Trophoblast cell (in vitro differentiated cells and primary cell): Measurements from ENCODE around the gene ZHX3.

Experiments
- DNase-seq, 2 donors: peaks; one replicate each; pipeline ENCODE4 v3.0.0-alpha.2; 2016
- H2AFZ ChIP-seq: 2 replicates; pipeline ENCODE4 v1.6.1; 2013; ENCODE audit warnings: low read length, moderate library complexity, mild to moderate bottlenecking; ENCODE audit not compliant: insufficient read depth, poor library complexity
- H2AK5ac ChIP-seq: 2 replicates; pipeline ENCODE4 v1.6.1; 2013; ENCODE audit warnings: mild to moderate bottlenecking, low read length
- H2BK120ac ChIP-seq: 2 replicates; pipeline ENCODE4 v1.6.1; 2013; ENCODE audit warnings: low read length, mild to moderate bottlenecking, moderate library complexity; ENCODE audit not compliant: insufficient read depth, poor library complexity
- H2BK12ac ChIP-seq: 2 replicates; pipeline ENCODE4 v1.6.1; 2013; ENCODE audit warnings: mild to moderate bottlenecking, low read length, moderate library complexity
- H2BK5ac ChIP-seq: 2 replicates; pipeline ENCODE4 v1.6.1; 2013; ENCODE audit warnings: low read length, low read depth, moderate library complexity, mild to moderate bottlenecking; ENCODE audit not compliant: poor library complexity
- H3K14ac ChIP-seq: 2 replicates; pipeline ENCODE4 v1.6.1; 2013; ENCODE audit warnings: mild to moderate bottlenecking, low read length
- H3K18ac ChIP-seq: 2 replicates; pipeline ENCODE4 v1.6.1; 2013; ENCODE audit warnings: mild to moderate bottlenecking, low read length
- H3K23ac ChIP-seq: 2 replicates; pipeline ENCODE4 v1.6.1; 2013; ENCODE audit warnings: low read length
- H3K27ac ChIP-seq: 2 replicates; pipeline ENCODE4 v1.5.1; 2013; ENCODE audit warnings: low read depth, mild to moderate bottlenecking, inconsistent platforms, low read length, moderate library complexity
- H3K27me3 ChIP-seq: 2 replicates; pipeline ENCODE4 v1.6.1; 2013; ENCODE audit warnings: inconsistent platforms, mild to moderate bottlenecking, low read length, moderate library complexity; ENCODE audit not compliant: insufficient read depth
- H3K36me3 ChIP-seq, 2 experiments: 1 replicate in 1 of 2; 2 replicates in 1 of 2; pipeline ENCODE4 v1.6.1; 2013; ENCODE audit warnings: low read length in 2 of 2, mild to moderate bottlenecking in 2 of 2, moderate library complexity in 1 of 2; ENCODE audit not compliant: insufficient read depth in 2 of 2, control insufficient read depth in 1 of 2
- H3K4ac ChIP-seq: 2 replicates; pipeline ENCODE4 v1.6.1; 2013; ENCODE audit warnings: low read depth, mild to moderate bottlenecking, low read length, moderate library complexity
- H3K4me1 ChIP-seq, 2 experiments: 1 replicate in 1 of 2; 2 replicates in 1 of 2; pipeline ENCODE4 v1.6.1; 2013; ENCODE audit warnings: low read length in 2 of 2, mild to moderate bottlenecking in 2 of 2, moderate library complexity in 1 of 2; ENCODE audit not compliant: insufficient read depth in 2 of 2, control insufficient read depth in 1 of 2
- H3K4me2 ChIP-seq: 2 replicates; pipeline ENCODE4 v1.6.1; 2013; ENCODE audit warnings: inconsistent platforms, mild to moderate bottlenecking, low read length, moderate library complexity
- H3K4me3 ChIP-seq: 2 replicates; pipeline ENCODE4 v1.5.1; 2013; ENCODE audit warnings: mild to moderate bottlenecking, low read depth, low read length, inconsistent platforms
- H3K79me1 ChIP-seq: one replicate; pipeline ENCODE4 v1.6.1; 2013; ENCODE audit warnings: low read length
- H3K79me2 ChIP-seq: 2 replicates; pipeline ENCODE4 v1.6.1; 2013; ENCODE audit warnings: low read length, mild to moderate bottlenecking; ENCODE audit not compliant: control insufficient read depth, insufficient read depth, poor library complexity
- H3K9ac ChIP-seq: 2 replicates; pipeline ENCODE4 v1.6.1; 2013; ENCODE audit warnings: mild to moderate bottlenecking, low read length
- H3K9me3 ChIP-seq: 2 replicates; pipeline ENCODE4 v1.6.1; 2013; ENCODE audit warnings: low read depth, mild to moderate bottlenecking, control low read depth, inconsistent platforms, low read length; ENCODE audit not compliant: insufficient read depth
- H4K12ac ChIP-seq: 2 replicates; pipeline ENCODE4 v1.6.1; 2013; ENCODE audit warnings: low read depth, mild to moderate bottlenecking, low read length, moderate library complexity
- H4K8ac ChIP-seq: 2 replicates; pipeline ENCODE4 v1.6.1; 2013; ENCODE audit warnings: low read depth, mild to moderate bottlenecking, low read length, moderate library complexity
- H4K91ac ChIP-seq: one replicate; pipeline ENCODE4 v1.6.1; 2013; ENCODE audit warnings: low read depth, mild to moderate bottlenecking, low read length, moderate library complexity
- WGBS: extraction: QIAGEN DNeasy Blood & Tissue Kit; methylation state at CpG from one replicate; pipeline ENCODE4 v1.1.7; 2013; ENCODE audit warnings: missing lambda C conversion rate; ENCODE audit not compliant: insufficient read length, insufficient coverage; ENCODE audit errors: extremely low coverage; 5-methylcytosine and 5-hydroxymethylcytosine counted together

Gene ZHX3

DNA sequence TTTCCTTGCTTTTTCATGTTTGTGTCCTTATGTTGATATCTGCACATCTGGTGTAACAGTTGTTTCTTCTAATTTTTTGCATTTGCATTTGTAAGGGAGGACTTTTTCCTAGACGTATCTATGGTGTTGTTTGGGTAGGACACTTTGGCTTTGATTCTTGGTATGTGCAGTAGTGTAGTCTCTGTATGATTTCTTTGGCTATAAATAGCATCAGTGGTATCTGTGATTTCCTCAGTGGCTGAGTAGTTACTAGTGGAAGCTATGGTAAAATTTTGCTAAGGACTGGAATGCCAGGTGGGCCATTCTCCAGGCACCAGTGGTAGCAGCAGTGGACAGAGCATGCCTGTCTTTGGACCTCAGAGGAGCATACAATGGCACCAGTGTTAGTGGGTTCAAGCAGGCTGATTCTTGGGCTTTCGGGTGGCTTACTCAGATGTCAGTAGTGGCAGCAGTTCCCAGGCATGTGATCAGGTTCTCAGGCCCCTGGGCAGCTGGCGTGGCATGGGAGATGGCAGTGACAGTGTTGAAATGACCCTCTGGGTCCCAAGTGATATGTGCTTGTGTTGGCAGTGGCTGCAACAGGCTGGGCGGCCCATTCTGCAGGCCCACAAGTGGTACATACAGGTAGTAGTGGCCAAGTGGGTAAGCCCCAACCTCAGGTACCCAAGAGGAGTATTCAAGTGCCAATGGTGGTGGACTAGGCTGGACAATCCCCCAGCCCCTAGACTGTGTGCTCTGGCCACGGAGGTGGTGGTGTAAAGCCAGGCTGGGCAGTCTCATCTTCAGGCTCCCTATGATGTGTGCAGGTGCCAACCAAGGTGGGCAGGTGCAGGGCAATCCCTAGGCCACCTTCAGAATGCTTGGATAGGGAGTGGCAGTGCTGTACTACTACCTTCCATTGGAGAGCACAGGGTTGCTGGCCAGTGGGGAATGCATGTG is 125.7 kb downstream of the ZHX3 start:
- no peak overlapping the region for H3K4ac ChIP-seq
- no peak overlapping the region for H3K4me3 ChIP-seq
- no peak overlapping the region for H2BK5ac ChIP-seq
- H3K4me2 ChIP-seq: no peak overlapping the region
- H3K79me2 ChIP-seq: no peaks in the 10 kb centered on the region
- no peak overlapping the region for H2AK5ac ChIP-seq
- H2BK12ac ChIP-seq: no peak overlapping the region
- H3K9ac ChIP-seq: no peak overlapping the region
- H3K27me3 ChIP-seq: no peaks in the 10 kb centered on the region
- H2BK120ac ChIP-seq: no peak overlapping the region
- no peak overlapping the region for H2AFZ ChIP-seq
- H3K9me3 ChIP-seq: peaks cover 2% of the 10 kb centered on the region
- WGBS: no CpG with 5 or more reads among the region's 5 CpGs
- H3K79me1 ChIP-seq: no peaks in the 10 kb centered on the region
- no peak overlapping the region for H4K8ac ChIP-seq
- H3K14ac ChIP-seq: no peak overlapping the region
- H3K23ac ChIP-seq: no peak overlapping the region
- H3K4me1 ChIP-seq: no peaks in the 10 kb centered on the region
- H4K12ac ChIP-seq: no peak overlapping the region
- no peaks in the 10 kb centered on the region for H3K36me3 ChIP-seq
- DNase-seq: no peak
- H3K18ac ChIP-seq: no peak overlapping the region
- no peak overlapping the region for H3K27ac ChIP-seq
- no peak overlapping the region for H4K91ac ChIP-seq

- H3K79me2 ChIP-seq: no peaks in the 10 kb centered on the region
- H4K12ac ChIP-seq: no peak overlapping the region
- no peak overlapping the region for H3K27ac ChIP-seq
- no peak overlapping the region for H2AK5ac ChIP-seq
- H2BK120ac ChIP-seq: no peak overlapping the region
- H3K79me1 ChIP-seq: no peaks in the 10 kb centered on the region
- no peaks in the 10 kb centered on the region for H3K4me1 ChIP-seq
- H3K9me3 ChIP-seq: peaks cover 4% of the 10 kb centered on the region
- H3K27me3 ChIP-seq: no peaks in the 10 kb centered on the region
- no peak overlapping the region for H3K23ac ChIP-seq
- H3K4me2 ChIP-seq: no peak overlapping the region
- H3K4me3 ChIP-seq: no peak overlapping the region
- H3K4ac ChIP-seq: no peak overlapping the region
- DNase-seq: no peak
- H4K8ac ChIP-seq: no peak overlapping the region
- H2BK5ac ChIP-seq: no peak overlapping the region
- no peak overlapping the region for H3K14ac ChIP-seq
- H3K36me3 ChIP-seq: no peaks in the 10 kb centered on the region
- H3K18ac ChIP-seq: no peak overlapping the region
- H4K91ac ChIP-seq: no peak overlapping the region
- H2AFZ ChIP-seq: no peak overlapping the region
- H3K9ac ChIP-seq: no peak overlapping the region
- H2BK12ac ChIP-seq: no peak overlapping the region
Measured at GRCh38 chr20:41187668-41188067, 129.9 kb downstream of the ZHX3 start.

- Histone ChIP-seq H3K9ac (no peak overlapping the region), H3K79me1 (no peaks in the 10 kb centered on the region), H3K23ac (no peak overlapping the region), H3K4me2 (no peak overlapping the region), H2AK5ac (no peak overlapping the region), H3K4me3 (no peak overlapping the region), H4K91ac (no peak overlapping the region), H3K27me3 (no peaks in the 10 kb centered on the region), H3K4me1 (no peaks in the 10 kb centered on the region), H3K18ac (no peak overlapping the region), H4K12ac (no peak overlapping the region), H2BK120ac (no peak overlapping the region), H4K8ac (no peak overlapping the region), H3K4ac (no peak overlapping the region), H3K14ac (no peak overlapping the region), H2BK12ac (no peak overlapping the region), H3K36me3 (no peaks in the 10 kb centered on the region), H3K79me2 (no peaks in the 10 kb centered on the region), H3K27ac (no peak overlapping the region), H3K9me3 (peaks cover 2% of the 10 kb centered on the region), H2BK5ac (no peak overlapping the region), H2AFZ (no peak overlapping the region)
- no peak for DNase-seq
- WGBS: no CpG with 5 or more reads among the region's 11 CpGs
Measured at GRCh38 chr20:41185013-41185757, 132.3 kb downstream of the ZHX3 start.

GRCh38 chr20:41183831-41184230 is 133.7 kb downstream of the ZHX3 start:
- WGBS: no CpG with 5 or more reads among the region's 2 CpGs
- H4K91ac ChIP-seq: no peak overlapping the region

More at GRCh38 chr20:41183831-41184230, 133.7 kb downstream of the ZHX3 start:
- H3K4me1 ChIP-seq: no peaks in the 10 kb centered on the region
- H3K14ac ChIP-seq: no peak overlapping the region
- H2BK120ac ChIP-seq: no peak overlapping the region
- no peak overlapping the region for H4K8ac ChIP-seq
- peaks cover 2% of the 10 kb centered on the region for H3K9me3 ChIP-seq
- H2AK5ac ChIP-seq: no peak overlapping the region
- no peak overlapping the region for H2AFZ ChIP-seq
- no peaks in the 10 kb centered on the region for H3K27me3 ChIP-seq
- H3K23ac ChIP-seq: no peak overlapping the region
- DNase-seq: no peak
- H3K4me3 ChIP-seq: no peak overlapping the region
- no peak overlapping the region for H4K12ac ChIP-seq
- H3K18ac ChIP-seq: no peak overlapping the region
- H3K36me3 ChIP-seq: peaks cover 0 to 3% of the 10 kb centered on the region in 2 experiments
- no peak overlapping the region for H2BK12ac ChIP-seq
- no peaks in the 10 kb centered on the region for H3K79me2 ChIP-seq
- no peak overlapping the region for H3K9ac ChIP-seq
- H3K79me1 ChIP-seq: no peaks in the 10 kb centered on the region
- H3K27ac ChIP-seq: no peak overlapping the region
- H3K4me2 ChIP-seq: no peak overlapping the region
- H2BK5ac ChIP-seq: no peak overlapping the region
- H3K4ac ChIP-seq: no peak overlapping the region
